Cortex of kidney (tissue), 1 donor: ENCODE data around the gene GJB5.
"Not testable (repeated sequence)": the region's sequence is repeated elsewhere in the genome, so short reads cannot be mapped to it uniquely, and the experiment has no call there.

Source experiments
- DNase-seq: peaks from one replicate; lab custom pipeline; 2025; lab: John Stamatoyannopoulos, UW

Gene GJB5

GRCh38 chr1:34745666-34746065 lies 9.2 kb upstream of the GJB5 start:
- DNase-seq = no peak

GRCh38 chr1:34746101-34746500 lies 8.7 kb upstream of the GJB5 start:
- DNase-seq = no peak

GRCh38 chr1:34746785-34747637 lies 7.8 kb upstream of the GJB5 start:
- DNase-seq = no peak

GRCh38 chr1:34747638-34747941 lies 7.3 kb upstream of the GJB5 start:
- DNase-seq = no peak

- DNase-seq = no peak
Measured at GRCh38 chr1:34749992-34750391, 4.9 kb upstream of the GJB5 start.

GRCh38 chr1:34750610-34751009 lies 4.2 kb upstream of the GJB5 start:
- DNase-seq = no peak

- no peak for DNase-seq
Measured at GRCh38 chr1:34753163-34753562, 1.7 kb upstream of the GJB5 start.

GRCh38 chr1:34755961-34756360 lies 1.1 kb downstream of the GJB5 start:
- no peak for DNase-seq

GRCh38 chr1:34757386-34757785 lies 2.5 kb downstream of the GJB5 start:
- no peak for DNase-seq

GRCh38 chr1:34758751-34759150 lies 3.9 kb downstream of the GJB5 start:
- DNase-seq = no peak

- no peak for DNase-seq
Measured at GRCh38 chr1:34759503-34760357, 4.9 kb downstream of the GJB5 start, which contains the start of gene GJB4. Gene GJB4, plus strand, starts transcription at chr1:34759740. Its CDS starts 1,515 bp downstream, at chr1:34761255.

- no peak for DNase-seq
Measured at GRCh38 chr1:34761176-34761761, 6.4 kb downstream of the GJB5 start.

- DNase-seq = no peak
Measured at GRCh38 chr1:34761776-34762307, 7.0 kb downstream of the GJB5 start.

- DNase-seq = no peak
Measured at GRCh38 chr1:34762474-34763141, 7.8 kb downstream of the GJB5 start.

GRCh38 chr1:34763142-34763781 lies 8.4 kb downstream of the GJB5 start:
- no peak for DNase-seq

- no peak for DNase-seq
Measured at GRCh38 chr1:34768856-34769255, 14.0 kb downstream of the GJB5 start.

- DNase-seq = no peak
Measured at GRCh38 chr1:34770891-34771504, 16.2 kb downstream of the GJB5 start.

GRCh38 chr1:34771573-34772371 lies 16.9 kb downstream of the GJB5 start:
- no peak for DNase-seq

GRCh38 chr1:34773114-34773513 lies 18.3 kb downstream of the GJB5 start:
- not testable (repeated sequence) for DNase-seq

GRCh38 chr1:34774957-34775356 lies 20.1 kb downstream of the GJB5 start:
- no peak for DNase-seq
